IMR-90 (cell line): ENCODE measurements around the gene MCF2L. TPM values are rescaled to one million over a fixed set of nuclear protein-coding genes. Genes with fewer than 3 reads are reported as not detected.

Experiments
- ATAC-seq: fragments of 200-7000 bp; cut with Tn5 transposase; 2 replicates; pipeline ENCODE4 v1.9.1; 2020; ENCODE audit warnings: low read depth, mild to moderate bottlenecking, moderate library complexity
- BruUV-seq: library from RNA; stranded (reverse); fragments of 400-500 nt; replicated peaks from 2 replicates; lab custom pipeline; 2021; lab: Mats Ljungman, UMichigan
- CTCF ChIA-PET: fragments of 300-600 bp; formaldehyde crosslinking; extraction: SDS; loops from one replicate; lab custom pipeline; 2021; ENCODE audit warnings: antibody characterized with exemption; lab: Yijun Ruan, JAX
- POLR2A ChIA-PET: fragments of 300-600 bp; sonication (Branson Sonifier 250); formaldehyde crosslinking; loops from one replicate; lab custom pipeline; 2022; ENCODE audit warnings: antibody characterized with exemption; ENCODE audit not compliant: unreplicated experiment; lab: Charles Lee
- DNase-seq: peaks from one replicate; pipeline ENCODE4 v3.0.0; 2013
- H2AFZ ChIP-seq: replicated peaks from 2 replicates; pipeline ENCODE3; 2013; ENCODE audit warnings: low read length, mild to moderate bottlenecking; ENCODE audit not compliant: poor library complexity
- H2AK5ac ChIP-seq: 2 replicates; pipeline ENCODE4 v1.6.1; 2013; ENCODE audit warnings: low read depth, low read length, inconsistent platforms
- H2AK9ac ChIP-seq: replicated peaks from 2 replicates; pipeline ENCODE3; 2013; ENCODE audit warnings: mild to moderate bottlenecking, low read depth, low read length, moderate library complexity; ENCODE audit not compliant: poor library complexity
- H2BK120ac ChIP-seq: 2 replicates; pipeline ENCODE4 v1.6.1; 2013; ENCODE audit warnings: low read depth, low read length, inconsistent platforms
- H2BK15ac ChIP-seq: 3 replicates; pipeline ENCODE4 v1.6.1; 2013; ENCODE audit warnings: low read depth, low read length, inconsistent platforms
- H2BK20ac ChIP-seq: 2 replicates; pipeline ENCODE4 v1.6.1; 2013; ENCODE audit warnings: low read depth, mild to moderate bottlenecking, inconsistent platforms, low read length, moderate library complexity
- H2BK5ac ChIP-seq: 2 replicates; pipeline ENCODE4 v1.6.1; 2013; ENCODE audit warnings: mild to moderate bottlenecking, low read depth, low read length, inconsistent platforms; ENCODE audit not compliant: poor library complexity, severe bottlenecking
- H3K14ac ChIP-seq: replicated peaks from 2 replicates; pipeline ENCODE4 v1.6.1; 2013; ENCODE audit warnings: low read depth, low read length, inconsistent platforms
- H3K18ac ChIP-seq: 2 replicates; pipeline ENCODE4 v1.6.1; 2013; ENCODE audit warnings: low read depth, low read length, control low read depth
- H3K23ac ChIP-seq: 2 replicates; pipeline ENCODE4 v1.6.1; 2013; ENCODE audit warnings: low read depth, low read length, inconsistent platforms
- H3K27ac ChIP-seq: 2 replicates; pipeline ENCODE4 v1.5.1; 2013; ENCODE audit warnings: mild to moderate bottlenecking, control low read depth, low read length; ENCODE audit not compliant: insufficient read depth
- H3K27me3 ChIP-seq: 2 replicates; pipeline ENCODE4 v1.6.1; 2013; ENCODE audit warnings: low read length; ENCODE audit not compliant: control insufficient read depth, insufficient read depth
- H3K36me3 ChIP-seq: 2 replicates; pipeline ENCODE4 v1.6.1; 2013; ENCODE audit warnings: low read length, mixed read lengths; ENCODE audit not compliant: control insufficient read depth, insufficient read depth
- H3K4ac ChIP-seq: 2 replicates; pipeline ENCODE4 v1.6.1; 2013; ENCODE audit warnings: low read depth, low read length, inconsistent platforms
- H3K4me1 ChIP-seq: 2 replicates; pipeline ENCODE4 v1.6.1; 2013; ENCODE audit warnings: low read length, mixed read lengths; ENCODE audit not compliant: control insufficient read depth, insufficient read depth
- H3K4me2 ChIP-seq: 2 replicates; pipeline ENCODE4 v1.6.1; 2013; ENCODE audit warnings: low read depth, mild to moderate bottlenecking, control low read depth, low read length, moderate library complexity
- H3K4me3 ChIP-seq: 2 replicates; pipeline ENCODE4 v1.5.1; 2013; ENCODE audit warnings: low read depth, mild to moderate bottlenecking, control low read depth, low read length, moderate library complexity; ENCODE audit not compliant: insufficient read depth
- H3K56ac ChIP-seq: 2 replicates; pipeline ENCODE4 v1.6.1; 2013; ENCODE audit warnings: low read length, inconsistent platforms; ENCODE audit not compliant: insufficient read depth; ENCODE audit errors: extremely low read depth
- H3K79me1 ChIP-seq, 2 experiments: 2 replicates each; pipeline ENCODE4 v1.6.1; 2013; ENCODE audit warnings: low read length in 2 of 2, inconsistent platforms in 1 of 2, low read depth in 1 of 2
- H3K9ac ChIP-seq: 2 replicates; pipeline ENCODE4 v1.6.1; 2013; ENCODE audit warnings: low read depth, low read length, control low read depth
- H3K9me1 ChIP-seq: 2 replicates; pipeline ENCODE4 v1.6.1; 2013; ENCODE audit warnings: low read length, inconsistent platforms; ENCODE audit not compliant: insufficient read depth
- H3K9me3 ChIP-seq: 2 replicates; pipeline ENCODE4 v1.6.1; 2013; ENCODE audit warnings: low read length; ENCODE audit not compliant: control insufficient read depth, insufficient read depth
- H4K20me1 ChIP-seq: 2 replicates; pipeline ENCODE4 v1.6.1; 2013; ENCODE audit warnings: low read length, inconsistent platforms; ENCODE audit not compliant: insufficient read depth
- H4K5ac ChIP-seq: 2 replicates; pipeline ENCODE4 v1.6.1; 2013; ENCODE audit warnings: mild to moderate bottlenecking, low read depth, low read length, control low read depth
- H4K8ac ChIP-seq, 2 experiments: 2 replicates each; pipeline ENCODE4 v1.6.1; 2013; ENCODE audit warnings: low read depth in 2 of 2, low read length in 2 of 2, control low read depth in 1 of 2, inconsistent platforms in 1 of 2
- H4K91ac ChIP-seq: 2 replicates; pipeline ENCODE4 v1.6.1; 2013; ENCODE audit warnings: low read depth, low read length, inconsistent platforms; ENCODE audit not compliant: insufficient read depth
- BHLHE40 ChIP-seq: fragments of 150-350 bp; IDR thresholded peaks from 2 replicates; pipeline ENCODE4 v1.6.1; 2016; ENCODE audit warnings: mild to moderate bottlenecking, low read depth, low read length
- CHD1 ChIP-seq: IDR thresholded peaks from 2 replicates; pipeline ENCODE4 v1.6.1; 2012; ENCODE audit warnings: low read depth, low read length, improper control_type of control experiment
- FOS ChIP-seq: fragments of 150-350 bp; IDR thresholded peaks from 2 replicates; pipeline ENCODE4 v1.6.1; 2016; ENCODE audit warnings: low read depth, low read length
- MAZ ChIP-seq: IDR thresholded peaks from 2 replicates; pipeline ENCODE4 v1.6.1; 2012; ENCODE audit warnings: low read depth, mild to moderate bottlenecking, low read length, improper control_type of control experiment, moderate library complexity, borderline replicate concordance
- MXI1 ChIP-seq: IDR thresholded peaks from 2 replicates; pipeline ENCODE4 v1.6.1; 2012; ENCODE audit warnings: low read depth, mild to moderate bottlenecking, low read length, moderate library complexity, borderline replicate concordance
- NFE2L2 ChIP-seq: fragments of 150-350 bp; IDR thresholded peaks from 2 replicates; pipeline ENCODE4 v1.6.1; 2016; ENCODE audit warnings: low read depth, mild to moderate bottlenecking, low read length
- POLR2A ChIP-seq: IDR thresholded peaks from 2 replicates; pipeline ENCODE4 v1.6.1; 2012; ENCODE audit warnings: mild to moderate bottlenecking, low read depth, low read length
- RAD21 ChIP-seq: IDR thresholded peaks from 2 replicates; pipeline ENCODE4 v1.6.1; 2012; ENCODE audit warnings: low read length, improper control_type of control experiment
- RCOR1 ChIP-seq: IDR thresholded peaks from 2 replicates; pipeline ENCODE4 v1.6.1; 2012; ENCODE audit warnings: mild to moderate bottlenecking, low read length, improper control_type of control experiment; ENCODE audit not compliant: insufficient replicate concordance
- RFX5 ChIP-seq: IDR thresholded peaks from 2 replicates; pipeline ENCODE4 v1.8.0; 2012; ENCODE audit warnings: low read depth, mild to moderate bottlenecking, low read length, moderate library complexity
- SMC3 ChIP-seq: fragments of 150-350 bp; IDR thresholded peaks from 2 replicates; pipeline ENCODE4 v1.6.1; 2016; ENCODE audit warnings: low read depth, mild to moderate bottlenecking, antibody characterized with exemption, low read length, moderate library complexity
- WGBS, 2 experiments: methylation state at CpG; one replicate each; pipeline versions ENCODE4 v1.1.5 to v1.1.7; 2013; ENCODE audit warnings: missing lambda C conversion rate in 2 of 2; ENCODE audit not compliant: insufficient read length in 1 of 2; ENCODE audit errors: extremely low coverage in 2 of 2; 5-methylcytosine and 5-hydroxymethylcytosine counted together
- dilution Hi-C: fragments of 300-500 bp; cut with HindIII; formaldehyde crosslinking; loops from one replicate; pipeline ENCODE4 v1.14.3; 2018; ENCODE audit warnings: low sequenced_read_pairs; ENCODE audit not compliant: unreplicated experiment
- in situ Hi-C: fragments of 300-500 bp; cut with MboI; formaldehyde crosslinking; loops from 3 replicates; pipeline ENCODE4 v1.14.3; 2019; ENCODE audit warnings: low sequenced_read_pairs, inconsistent platforms, mixed read lengths
- intact Hi-C: fragments of 100-400 bp; cut with micrococcal nuclease; formaldehyde crosslinking; loops from 2 replicates; pipeline ENCODE4 v1.10.0; 2022
- polyA plus RNA-seq, 3 experiments: library from polyadenylated mRNA; depleted of rRNA; stranded (reverse); fragments of >200 nt; gene quantifications; 2 replicates each; pipeline ENCODE4 v1.2.3, GENCODE V29; 2012; ENCODE audit warnings: low replicate concordance in 1 of 3
- total RNA-seq: library from RNA; depleted of rRNA; stranded (reverse); fragments of >200 nt; gene quantifications from 2 replicates; pipeline ENCODE4 v1.2.3, GENCODE V29; 2012
- TF ChIP-seq, protein P1 (sequence below): fragments of 150-350 bp; IDR thresholded peaks from 2 replicates; pipeline ENCODE4 v1.6.1; 2016; ENCODE audit warnings: low read depth, mild to moderate bottlenecking, low read length, moderate library complexity, borderline replicate concordance
- TF ChIP-seq, protein P2 (sequence below): conservative IDR thresholded peaks from 2 replicates; pipeline ENCODE4 v1.5.1; 2012; ENCODE audit warnings: mild to moderate bottlenecking, low read depth, low read length, improper control_type of control experiment
- TF ChIP-seq, protein P3 (sequence below): fragments of 150-350 bp; IDR thresholded peaks from 2 replicates; pipeline ENCODE4 v1.6.1; 2017; ENCODE audit warnings: mild to moderate bottlenecking, antibody characterized with exemption, low read length, low read depth

Gene MCF2L
- total and polyA plus RNA-seq, 2 of the 4 experiments (the other 2 are of a cell fraction), result 0.18 TPM; not detected in 1

DNA sequence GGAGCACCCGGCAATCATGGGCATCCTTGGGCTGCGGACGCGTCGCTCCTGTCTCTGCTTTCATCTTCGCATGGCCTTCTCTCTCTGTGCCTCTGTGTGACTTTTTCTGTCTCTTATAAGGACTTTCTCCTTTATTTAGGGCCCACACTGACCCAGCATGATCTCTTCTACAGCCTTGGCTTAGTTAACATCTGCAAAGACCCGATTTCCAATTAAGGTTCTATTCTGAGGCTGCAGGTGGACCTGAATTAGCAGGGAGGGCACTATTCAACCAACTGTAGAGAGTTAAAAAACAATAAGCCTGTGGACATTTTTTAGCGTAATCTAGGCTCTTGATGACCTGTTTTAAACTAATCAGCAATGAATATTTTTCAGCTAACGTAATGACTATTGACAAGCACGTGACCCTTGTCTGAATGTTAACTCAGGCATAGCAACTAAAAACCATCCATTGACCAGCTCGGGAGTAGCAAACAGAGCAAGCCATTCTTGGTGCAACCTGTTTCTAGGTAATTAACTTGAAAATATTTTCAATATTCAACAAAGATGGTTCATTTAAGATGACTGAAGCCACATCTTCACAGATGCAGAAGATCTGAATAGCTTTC is 168.8 kb downstream of the MCF2L start:
- no peak overlapping the region for H2BK20ac ChIP-seq
- no peak overlapping the region for H2AFZ ChIP-seq
- H3K9ac ChIP-seq, result no peak overlapping the region
- H3K18ac ChIP-seq, result no peak overlapping the region
- H3K4me3 ChIP-seq, result no peak overlapping the region
- 0 out of 2 replicates have a peak, but pooled peaks cover 1% of the 10 kb centered on the region for H3K36me3 ChIP-seq
- ChIA-PET CTCF (no interaction called here), POLR2A (no interaction called here)
- BruUV-seq, result no TSS peak
- H3K79me1 ChIP-seq, result no peaks in the 10 kb centered on the region
- no peaks in the 10 kb centered on the region for H3K9me1 ChIP-seq
- peaks cover 4% of the 10 kb centered on the region; the same call in 1 of the 2 replicates for H3K27me3 ChIP-seq
- in situ Hi-C loops (no loop called here), dilution Hi-C loops (no loop called here), intact Hi-C loops (no loop called here)
- TF ChIP-seq RAD21 (no peak), SMC3 (no peak), NFE2L2 (no peak), CHD1 (no peak), MXI1 (no peak), MAZ (no peak), RCOR1 (no peak), BHLHE40 (no peak), RFX5 (no peak), FOS (no peak), POLR2A (no peak)
- TF ChIP-seq, protein P1, sequence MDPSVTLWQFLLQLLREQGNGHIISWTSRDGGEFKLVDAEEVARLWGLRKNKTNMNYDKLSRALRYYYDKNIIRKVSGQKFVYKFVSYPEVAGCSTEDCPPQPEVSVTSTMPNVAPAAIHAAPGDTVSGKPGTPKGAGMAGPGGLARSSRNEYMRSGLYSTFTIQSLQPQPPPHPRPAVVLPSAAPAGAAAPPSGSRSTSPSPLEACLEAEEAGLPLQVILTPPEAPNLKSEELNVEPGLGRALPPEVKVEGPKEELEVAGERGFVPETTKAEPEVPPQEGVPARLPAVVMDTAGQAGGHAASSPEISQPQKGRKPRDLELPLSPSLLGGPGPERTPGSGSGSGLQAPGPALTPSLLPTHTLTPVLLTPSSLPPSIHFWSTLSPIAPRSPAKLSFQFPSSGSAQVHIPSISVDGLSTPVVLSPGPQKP, result no peak
- TF ChIP-seq, protein P2, sequence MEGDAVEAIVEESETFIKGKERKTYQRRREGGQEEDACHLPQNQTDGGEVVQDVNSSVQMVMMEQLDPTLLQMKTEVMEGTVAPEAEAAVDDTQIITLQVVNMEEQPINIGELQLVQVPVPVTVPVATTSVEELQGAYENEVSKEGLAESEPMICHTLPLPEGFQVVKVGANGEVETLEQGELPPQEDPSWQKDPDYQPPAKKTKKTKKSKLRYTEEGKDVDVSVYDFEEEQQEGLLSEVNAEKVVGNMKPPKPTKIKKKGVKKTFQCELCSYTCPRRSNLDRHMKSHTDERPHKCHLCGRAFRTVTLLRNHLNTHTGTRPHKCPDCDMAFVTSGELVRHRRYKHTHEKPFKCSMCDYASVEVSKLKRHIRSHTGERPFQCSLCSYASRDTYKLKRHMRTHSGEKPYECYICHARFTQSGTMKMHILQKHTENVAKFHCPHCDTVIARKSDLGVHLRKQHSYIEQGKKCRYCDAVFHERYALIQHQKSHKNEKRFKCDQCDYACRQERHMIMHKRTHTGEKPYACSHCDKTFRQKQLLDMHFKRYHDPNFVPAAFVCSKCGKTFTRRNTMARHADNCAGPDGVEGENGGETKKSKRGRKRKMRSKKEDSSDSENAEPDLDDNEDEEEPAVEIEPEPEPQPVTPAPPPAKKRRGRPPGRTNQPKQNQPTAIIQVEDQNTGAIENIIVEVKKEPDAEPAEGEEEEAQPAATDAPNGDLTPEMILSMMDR, result no peak
- TF ChIP-seq, protein P3, sequence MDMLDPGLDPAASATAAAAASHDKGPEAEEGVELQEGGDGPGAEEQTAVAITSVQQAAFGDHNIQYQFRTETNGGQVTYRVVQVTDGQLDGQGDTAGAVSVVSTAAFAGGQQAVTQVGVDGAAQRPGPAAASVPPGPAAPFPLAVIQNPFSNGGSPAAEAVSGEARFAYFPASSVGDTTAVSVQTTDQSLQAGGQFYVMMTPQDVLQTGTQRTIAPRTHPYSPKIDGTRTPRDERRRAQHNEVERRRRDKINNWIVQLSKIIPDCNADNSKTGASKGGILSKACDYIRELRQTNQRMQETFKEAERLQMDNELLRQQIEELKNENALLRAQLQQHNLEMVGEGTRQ, result no peak
- no peak overlapping the region for H2BK15ac ChIP-seq
- ATAC-seq (no peak), DNase-seq (no peak)
- 96% methylated on average over 8 of the region's 11 CpGs; no CpG with 5 or more reads in 1 of the 2 experiments for WGBS, 2 experiments
- no peaks in the 10 kb centered on the region for H3K4me1 ChIP-seq
- no peak overlapping the region for H3K4ac ChIP-seq
- no peak overlapping the region for H3K27ac ChIP-seq
- H4K8ac ChIP-seq, result no peak overlapping the region
- H4K20me1 ChIP-seq, result no peaks in the 10 kb centered on the region
- no peak overlapping the region for H3K4me2 ChIP-seq
- no peak overlapping the region for H2AK5ac ChIP-seq
- no peak overlapping the region for H2AK9ac ChIP-seq
- H4K5ac ChIP-seq, result no peak overlapping the region
- no peak overlapping the region for H3K56ac ChIP-seq
- H3K23ac ChIP-seq, result no peak overlapping the region
- H4K91ac ChIP-seq, result no peak overlapping the region
- H2BK120ac ChIP-seq, result no peak overlapping the region
- H2BK5ac ChIP-seq, result no peak overlapping the region
- no peak overlapping the region for H3K14ac ChIP-seq
- no peaks in the 10 kb centered on the region for H3K9me3 ChIP-seq
